M059J (cell line): ENCODE measurements around the gene SEPTIN2. TPM values are rescaled to one million over a fixed set of nuclear protein-coding genes. Genes with fewer than 3 reads are reported as not detected.
"Not testable (repeated sequence)": the region's sequence is repeated elsewhere in the genome, so short reads cannot be mapped to it uniquely, and the experiment has no call there.

Source experiments
- DNase-seq: peaks from one replicate; pipeline ENCODE4 v3.0.0-alpha.2; 2012; ENCODE audit warnings: low read depth
- total RNA-seq: library from RNA; depleted of rRNA; stranded (reverse); fragments of >200 nt; shearing (Covaris generic); gene quantifications from 2 replicates; pipeline ENCODE4 v1.2.3, GENCODE V29; 2014

Gene SEPTIN2
- total RNA-seq, 1 experiment from 2014 or later = 310 TPM

GRCh38 chr2:241313543-241314095 lies 2.1 kb upstream of the SEPTIN2 start:
- no peak for DNase-seq

- DNase-seq = peak; percentile 33
Measured at GRCh38 chr2:241314226-241315092, 1.3 kb upstream of the SEPTIN2 start.

GRCh38 chr2:241315093-241315878 lies 439 bp upstream of the SEPTIN2 start, which contains the start of gene HDLBP:
TSS of gene HDLBP (minus strand) at chr2:241315672. CDS start at chr2:241266869, 48,803 bp downstream.
- DNase-seq = peak; percentile 94

- DNase-seq = no peak
Measured at GRCh38 chr2:241316825-241317224, 1.1 kb downstream of the SEPTIN2 start.

DNA sequence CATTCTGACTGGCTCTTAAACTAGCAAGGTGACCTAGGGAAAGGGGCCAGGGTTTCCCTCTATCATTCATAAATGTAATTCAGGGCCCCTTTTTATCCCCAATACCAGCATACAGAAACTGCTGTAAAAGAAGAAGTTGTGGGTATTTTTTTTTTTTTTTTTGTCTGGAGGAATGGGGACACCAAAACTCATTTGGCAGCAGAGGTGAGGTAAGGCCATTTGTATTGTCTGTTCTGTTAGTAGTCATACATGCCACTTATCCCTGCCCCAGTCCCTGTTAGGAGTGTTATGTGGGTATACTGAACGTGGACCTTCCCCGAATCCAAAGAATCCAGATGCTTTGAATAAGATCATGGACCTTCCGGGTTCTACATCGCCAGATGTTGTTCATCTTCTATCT lies 1.7 kb downstream of the SEPTIN2 start:
- DNase-seq = no peak

- not testable (repeated sequence) for DNase-seq
Measured at GRCh38 chr2:241318830-241319229, 3.1 kb downstream of the SEPTIN2 start.

DNA sequence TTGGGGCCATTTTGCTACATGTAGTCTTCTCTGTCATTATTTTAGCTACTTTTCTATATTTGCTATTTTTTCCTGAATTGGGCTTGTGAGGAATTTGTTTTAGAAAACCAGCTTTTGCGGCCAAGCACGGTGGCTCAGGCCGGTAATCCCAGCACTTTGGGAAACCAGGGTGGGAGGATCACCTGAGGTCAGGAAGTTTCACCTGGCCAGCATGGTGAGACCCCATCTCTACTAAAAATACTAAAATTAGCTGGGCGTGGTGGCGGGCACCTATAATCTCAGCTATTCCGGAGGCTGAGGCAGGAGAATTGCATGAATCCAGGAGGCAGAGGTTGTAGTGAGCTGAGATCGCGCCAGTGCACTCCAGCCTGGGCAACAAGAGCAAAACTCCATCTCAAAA lies 4.7 kb downstream of the SEPTIN2 start:
- no peak for DNase-seq

GRCh38 chr2:241321033-241321432 lies 5.3 kb downstream of the SEPTIN2 start:
- DNase-seq = no peak

DNA sequence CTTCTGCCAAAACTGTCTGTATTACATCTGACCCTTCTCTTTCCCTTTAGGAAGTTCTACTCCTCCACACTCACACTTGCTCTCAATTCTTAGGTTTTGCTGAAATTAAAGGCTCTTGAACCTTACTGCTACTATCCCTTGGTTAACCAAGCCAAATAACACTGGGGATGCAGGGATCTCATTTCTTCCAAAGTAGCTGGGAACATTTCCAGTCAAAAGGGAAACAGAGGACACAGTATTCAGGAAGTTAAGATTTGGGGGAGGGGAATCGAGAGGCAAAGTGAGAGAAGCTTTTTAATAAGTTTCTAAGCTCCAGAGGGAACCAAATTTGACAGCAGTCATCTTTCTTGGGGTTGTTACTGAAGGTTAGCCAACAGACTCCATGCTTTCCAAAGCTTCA lies 6.2 kb downstream of the SEPTIN2 start:
- no peak for DNase-seq

DNA sequence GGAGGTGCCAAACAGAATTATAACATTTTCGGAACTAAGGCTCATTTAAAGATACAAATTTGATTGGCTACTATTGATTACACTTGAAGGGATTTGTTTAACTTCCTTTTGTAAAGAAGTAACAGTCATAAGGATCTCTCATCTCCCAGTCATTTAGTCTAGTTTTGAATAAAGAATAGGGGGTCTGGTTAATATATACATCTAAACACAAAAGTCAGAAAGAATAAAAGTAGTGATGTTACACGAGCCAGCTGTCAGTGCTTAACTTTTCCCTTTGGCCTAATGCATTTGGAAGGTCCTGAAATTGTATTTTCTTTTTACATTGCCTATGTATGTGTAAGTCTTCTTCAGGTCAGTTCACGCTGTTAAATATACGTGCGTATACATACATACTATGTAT lies 8.1 kb downstream of the SEPTIN2 start:
- DNase-seq = no peak

GRCh38 chr2:241324775-241325174 lies 9.1 kb downstream of the SEPTIN2 start:
- DNase-seq = no peak

DNA sequence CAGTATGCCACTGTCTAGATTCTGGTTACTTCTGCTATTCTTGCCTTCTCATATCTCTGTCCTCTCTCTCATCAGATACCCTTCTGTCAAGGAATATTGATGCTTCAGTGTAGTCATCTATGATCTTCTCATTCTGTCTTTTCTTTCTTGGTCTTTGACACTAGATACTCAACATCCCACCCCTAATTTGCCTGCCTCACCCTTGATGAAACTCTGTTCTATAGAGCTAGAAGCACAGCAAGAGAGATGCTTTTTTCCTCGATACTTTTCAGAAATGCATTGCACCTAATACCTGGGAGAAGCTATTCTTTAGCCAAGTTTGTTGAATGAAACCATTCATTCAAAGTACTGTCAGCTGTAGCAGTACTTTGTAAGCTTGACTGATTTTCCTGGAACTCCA lies 9.5 kb downstream of the SEPTIN2 start:
- no peak for DNase-seq

GRCh38 chr2:241329669-241330615 lies 14.2 kb downstream of the SEPTIN2 start:
- DNase-seq = no peak

GRCh38 chr2:241330616-241330981 lies 14.9 kb downstream of the SEPTIN2 start:
- DNase-seq = no peak

- DNase-seq = no peak
Measured at GRCh38 chr2:241334813-241335212, 19.1 kb downstream of the SEPTIN2 start.

- DNase-seq = no peak
Measured at GRCh38 chr2:241339839-241340630, 24.3 kb downstream of the SEPTIN2 start.

DNA sequence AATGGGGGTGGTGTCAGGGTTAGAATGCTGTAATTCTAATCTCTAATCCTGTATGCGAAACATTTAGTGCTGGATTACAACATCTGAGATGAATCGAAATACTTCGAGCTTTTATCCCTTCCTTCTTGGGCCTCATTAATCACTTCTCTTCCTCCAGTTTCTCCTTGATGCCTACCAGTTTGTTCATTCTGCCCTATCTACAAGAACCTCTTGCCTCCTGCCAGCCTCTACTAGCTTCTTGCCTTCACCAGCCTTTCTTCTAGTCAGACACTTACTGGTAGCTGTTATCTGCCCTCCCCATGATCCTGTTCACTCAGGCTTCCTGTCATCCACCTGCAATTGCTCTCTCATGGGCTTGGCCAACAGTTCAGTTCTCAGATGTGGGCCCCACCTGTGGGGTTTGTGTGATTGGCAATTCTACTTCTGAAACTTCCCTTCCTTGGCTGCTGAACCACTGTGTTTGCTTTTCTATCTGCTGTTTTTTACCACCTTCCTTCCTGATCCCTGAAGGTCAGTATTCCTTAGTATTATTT lies 25.0 kb downstream of the SEPTIN2 start:
- no peak for DNase-seq

DNA sequence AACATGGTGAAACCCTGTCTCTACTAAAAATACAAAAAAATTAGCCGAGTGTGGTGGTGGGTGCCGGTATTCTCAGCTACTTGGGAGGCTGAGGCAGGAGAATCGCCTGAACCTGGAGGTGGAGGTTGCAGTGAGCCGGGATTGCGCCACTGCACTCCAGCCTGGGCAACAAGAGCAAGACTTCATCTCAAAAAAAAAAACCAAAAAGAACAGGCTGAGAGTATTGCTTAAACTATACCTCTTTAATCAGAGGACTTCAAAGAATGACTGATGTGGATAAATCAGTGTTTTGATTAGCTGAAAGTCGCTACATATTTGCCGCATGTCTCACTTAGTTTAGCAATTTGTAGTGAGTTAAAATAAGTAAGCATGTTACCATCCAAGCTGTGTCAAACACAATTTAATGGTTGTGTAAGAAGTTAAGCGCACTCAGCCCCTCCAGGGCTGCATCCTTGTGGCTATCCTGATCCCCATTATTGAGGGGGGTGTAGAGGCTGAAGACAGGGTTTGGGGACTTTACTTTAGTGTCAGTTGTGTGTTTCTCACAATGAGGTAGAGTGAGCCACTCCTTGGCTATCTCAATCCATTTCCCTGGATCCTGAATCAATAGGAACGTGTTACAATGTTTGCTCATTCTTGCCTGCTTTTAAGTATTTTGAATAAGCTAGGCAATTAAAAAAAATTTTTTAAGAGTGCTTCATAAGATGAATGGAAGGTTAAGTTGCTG lies 29.4 kb downstream of the SEPTIN2 start:
- peak; percentile 7 for DNase-seq

GRCh38 chr2:241349941-241350340 lies 34.2 kb downstream of the SEPTIN2 start:
- DNase-seq = no peak

DNA sequence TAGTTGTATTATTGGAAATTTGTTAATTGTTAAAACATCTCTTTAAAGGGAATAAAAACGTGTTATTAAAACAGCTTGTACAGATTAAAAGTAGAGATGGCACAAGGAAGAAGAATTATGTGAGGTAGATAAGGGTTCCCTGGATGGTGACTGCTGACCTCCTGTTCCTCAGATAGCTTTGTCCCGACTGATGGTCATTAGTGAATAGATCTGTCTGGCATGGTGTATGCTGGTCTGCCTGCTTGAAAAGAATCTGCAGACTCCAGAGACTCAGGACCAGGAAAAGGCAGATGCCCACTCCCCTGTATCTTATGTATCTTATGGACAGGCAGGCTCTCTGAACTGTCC lies 34.8 kb downstream of the SEPTIN2 start:
- DNase-seq = no peak
